GM19043 (cell line): Measurements from ENCODE around the gene TRAF7.

Experiments
- ATAC-seq: cut with Tn5 transposase; IDR thresholded peaks from one replicate; pipeline ENCODE4 v1.9.1; 2021; ENCODE audit warnings: low read depth; ENCODE audit not compliant: unreplicated experiment

TRAF7 gene

GRCh38 chr16:2212362-2213324, 57.1 kb downstream of the TRAF7 start:
- no peak for ATAC-seq

- ATAC-seq, result no peak
Measured at GRCh38 chr16:2213817-2214718, 58.5 kb downstream of the TRAF7 start.

- ATAC-seq, result peak; percentile 78
Measured at GRCh38 chr16:2214719-2214968, 59.1 kb downstream of the TRAF7 start, which contains the start of gene PGP. Gene PGP, minus strand, starts transcription at chr16:2214840. Its CDS starts 63 bp downstream, at chr16:2214777.

- ATAC-seq, result no peak
Measured at GRCh38 chr16:2216330-2216729, 60.7 kb downstream of the TRAF7 start.

- peak; percentile 94 for ATAC-seq
Measured at GRCh38 chr16:2223221-2223941, 67.8 kb downstream of the TRAF7 start, which contains the start of gene E4F1. Gene E4F1, plus strand, starts transcription at chr16:2223591. Its CDS starts 23 bp downstream, at chr16:2223614.

GRCh38 chr16:2223942-2224486, 68.4 kb downstream of the TRAF7 start:
- no peak for ATAC-seq

- ATAC-seq, result no peak
Measured at GRCh38 chr16:2226245-2226793, 70.7 kb downstream of the TRAF7 start.

- ATAC-seq, result no peak
Measured at GRCh38 chr16:2226918-2227317, 71.3 kb downstream of the TRAF7 start.
